ENCODE data around the gene LDLRAD4. TPM values are rescaled to one million over a fixed set of nuclear protein-coding genes. Genes with fewer than 3 reads are reported as not detected.
"Not testable (repeated sequence)": the region's sequence is repeated elsewhere in the genome, so short reads cannot be mapped to it uniquely, and the experiment has no call there.

LDLRAD4 gene
- total RNA-seq, 1 donor from 2014 or later, result 24.7 TPM

- intact Hi-C loops (cut with micrococcal nuclease), result no loop called here
Measured at GRCh38 chr18:13244135-13244534, 25.6 kb downstream of the LDLRAD4 start.

GRCh38 chr18:13245481-13246000 lies 27.0 kb downstream of the LDLRAD4 start:
- intact Hi-C loops (cut with micrococcal nuclease), result no loop called here

GRCh38 chr18:13246121-13246520 lies 27.6 kb downstream of the LDLRAD4 start:
- intact Hi-C loops (cut with micrococcal nuclease), result no loop called here

- intact Hi-C loops (cut with micrococcal nuclease), result no loop called here
Measured at GRCh38 chr18:13246591-13246990, 28.0 kb downstream of the LDLRAD4 start.

- intact Hi-C loops (cut with micrococcal nuclease), result no loop called here
Measured at GRCh38 chr18:13247506-13247905, 28.9 kb downstream of the LDLRAD4 start.

- intact Hi-C loops (cut with micrococcal nuclease), result no loop called here
Measured at GRCh38 chr18:13252686-13253410, 34.3 kb downstream of the LDLRAD4 start.

- intact Hi-C loops (cut with micrococcal nuclease), result no loop called here
Measured at GRCh38 chr18:13253786-13254688, 35.5 kb downstream of the LDLRAD4 start.

- intact Hi-C loops (cut with micrococcal nuclease), result no loop called here
Measured at GRCh38 chr18:13254971-13255927, 36.7 kb downstream of the LDLRAD4 start.

- intact Hi-C loops (cut with micrococcal nuclease), result no loop called here
Measured at GRCh38 chr18:13256444-13257305, 38.1 kb downstream of the LDLRAD4 start.

GRCh38 chr18:13257361-13257980 lies 38.9 kb downstream of the LDLRAD4 start:
- intact Hi-C loops (cut with micrococcal nuclease), result no loop called here

GRCh38 chr18:13258921-13259320 lies 40.4 kb downstream of the LDLRAD4 start:
- intact Hi-C loops (cut with micrococcal nuclease), result no loop called here

- intact Hi-C loops (cut with micrococcal nuclease), result no loop called here
Measured at GRCh38 chr18:13259701-13260100, 41.1 kb downstream of the LDLRAD4 start.

- intact Hi-C loops (cut with micrococcal nuclease), result no loop called here
Measured at GRCh38 chr18:13260197-13260934, 41.8 kb downstream of the LDLRAD4 start.

GRCh38 chr18:13260935-13261640 lies 42.5 kb downstream of the LDLRAD4 start:
- intact Hi-C loops (cut with micrococcal nuclease), result no loop called here

- intact Hi-C loops (cut with micrococcal nuclease), result no loop called here
Measured at GRCh38 chr18:13261661-13262357, 43.2 kb downstream of the LDLRAD4 start.

- intact Hi-C loops (cut with micrococcal nuclease), result not testable (repeated sequence)
Measured at GRCh38 chr18:13262358-13262680, 43.8 kb downstream of the LDLRAD4 start.

GRCh38 chr18:13262839-13263691 lies 44.5 kb downstream of the LDLRAD4 start:
- intact Hi-C loops (cut with micrococcal nuclease), result no loop called here
